ENCODE measurements around the gene LMX1B.

The LMX1B gene

DNA sequence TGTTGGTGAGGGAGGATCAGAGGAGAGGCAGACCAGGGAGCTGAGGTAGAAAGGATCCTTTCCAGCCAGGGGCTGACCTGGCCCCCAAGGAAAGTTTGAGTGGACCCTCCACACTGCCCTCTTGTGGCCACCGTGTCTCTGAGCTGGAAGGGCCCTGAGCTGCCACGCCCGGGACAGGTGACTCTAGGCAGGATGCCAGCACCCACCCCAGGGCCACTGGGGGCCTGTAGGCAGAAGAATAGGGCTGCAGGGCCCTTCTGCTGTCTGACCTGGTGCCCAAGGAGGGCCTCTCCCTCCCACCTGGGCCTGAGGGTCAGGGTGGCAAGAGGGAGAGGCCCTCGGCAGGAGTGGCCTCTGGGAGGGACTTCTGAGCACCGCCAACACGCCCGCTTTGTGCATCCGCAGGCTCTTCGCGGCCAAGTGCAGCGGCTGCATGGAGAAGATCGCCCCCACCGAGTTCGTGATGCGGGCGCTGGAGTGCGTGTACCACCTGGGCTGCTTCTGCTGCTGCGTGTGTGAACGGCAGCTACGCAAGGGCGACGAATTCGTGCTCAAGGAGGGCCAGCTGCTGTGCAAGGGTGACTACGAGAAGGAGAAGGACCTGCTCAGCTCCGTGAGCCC is 76.8 kb downstream of the LMX1B start:
- 57% methylated on average over 24 of the region's 25 CpGs for WGBS (ENCODE audit: insufficient coverage)
- ChIA-PET CTCF (interaction anchor here (0.6 to 3.3 kb wide), 28 partner anchors 9 to 191 kb away, joined by 3 to 24 read pairs (median 5); no protein-coding TSS in a partner anchor), POLR2A (no interaction called here)
- peak; percentile 36 to 64 (median 52) for DNase-seq
- no peaks in the 10 kb centered on the region for H3K4me1 ChIP-seq (ENCODE audit: control extremely low read depth in 1 of 4, control insufficient read depth in 4 of 4, insufficient read depth in 4 of 4, low read length in 3 of 4)
- H3K27ac ChIP-seq (ENCODE audit: insufficient read depth in 1 of 2, low read depth in 1 of 2, low read length in 2 of 2, poor library complexity in 1 of 2, severe bottlenecking in 2 of 2) = no peak overlapping the region
- H3K36me3 ChIP-seq (ENCODE audit: control insufficient read depth in 4 of 4, insufficient read depth in 4 of 4, low read length in 3 of 4) = no peaks in the 10 kb centered on the region
- peaks cover 3 to 54% (median 11%) of the 10 kb centered on the region in 5 experiments for H3K27me3 ChIP-seq (replicated peaks in 2 of 5; ENCODE audit: control insufficient read depth in 4 of 5, insufficient read depth in 5 of 5, low read length in 4 of 5)
- H3K9me3 ChIP-seq (ENCODE audit: control extremely low read depth in 1 of 5, control insufficient read depth in 4 of 5, insufficient read depth in 2 of 5, low read depth in 1 of 5, low read length in 4 of 5) = no peaks in the 10 kb centered on the region
- H3K4me3 ChIP-seq (ENCODE audit: control insufficient read depth in 1 of 7, extremely low read depth in 1 of 7, insufficient read depth in 4 of 7, low read depth in 2 of 7, low read length in 6 of 7) = no peak overlapping the region

GRCh38 chr9:126692041-126692758 is 78.5 kb downstream of the LMX1B start:
- POLR2A ChIA-PET = no interaction called here
- Histone ChIP-seq H3K36me3 (ENCODE audit: control insufficient read depth in 4 of 4, insufficient read depth in 4 of 4, low read length in 3 of 4) (no peaks in the 10 kb centered on the region), H3K27ac (ENCODE audit: insufficient read depth in 1 of 2, low read depth in 1 of 2, low read length in 2 of 2, poor library complexity in 1 of 2, severe bottlenecking in 2 of 2) (no peak overlapping the region), H3K27me3 (replicated peaks in 2 of 5; ENCODE audit: control insufficient read depth in 4 of 5, insufficient read depth in 5 of 5, low read length in 4 of 5) (peaks cover 0 to 38% (median 2%) of the 10 kb centered on the region in 5 experiments), H3K9me3 (ENCODE audit: control extremely low read depth in 1 of 5, control insufficient read depth in 4 of 5, insufficient read depth in 2 of 5, low read depth in 1 of 5, low read length in 4 of 5) (no peaks in the 10 kb centered on the region), H3K4me1 (ENCODE audit: control extremely low read depth in 1 of 4, control insufficient read depth in 4 of 4, insufficient read depth in 4 of 4, low read length in 3 of 4) (no peaks in the 10 kb centered on the region), H3K4me3 (ENCODE audit: control insufficient read depth in 1 of 7, extremely low read depth in 1 of 7, insufficient read depth in 4 of 7, low read depth in 2 of 7, low read length in 6 of 7) (no peak overlapping the region)
- over 99% methylated on average over 15 of the region's 20 CpGs for WGBS (ENCODE audit: insufficient coverage)
- CTCF ChIA-PET = interaction anchor here (0.6 to 3.0 kb wide), 2 partner anchors 14 to 135 kb away, joined by 3 to 24 read pairs; no protein-coding TSS in a partner anchor
- no peak for DNase-seq

DNA sequence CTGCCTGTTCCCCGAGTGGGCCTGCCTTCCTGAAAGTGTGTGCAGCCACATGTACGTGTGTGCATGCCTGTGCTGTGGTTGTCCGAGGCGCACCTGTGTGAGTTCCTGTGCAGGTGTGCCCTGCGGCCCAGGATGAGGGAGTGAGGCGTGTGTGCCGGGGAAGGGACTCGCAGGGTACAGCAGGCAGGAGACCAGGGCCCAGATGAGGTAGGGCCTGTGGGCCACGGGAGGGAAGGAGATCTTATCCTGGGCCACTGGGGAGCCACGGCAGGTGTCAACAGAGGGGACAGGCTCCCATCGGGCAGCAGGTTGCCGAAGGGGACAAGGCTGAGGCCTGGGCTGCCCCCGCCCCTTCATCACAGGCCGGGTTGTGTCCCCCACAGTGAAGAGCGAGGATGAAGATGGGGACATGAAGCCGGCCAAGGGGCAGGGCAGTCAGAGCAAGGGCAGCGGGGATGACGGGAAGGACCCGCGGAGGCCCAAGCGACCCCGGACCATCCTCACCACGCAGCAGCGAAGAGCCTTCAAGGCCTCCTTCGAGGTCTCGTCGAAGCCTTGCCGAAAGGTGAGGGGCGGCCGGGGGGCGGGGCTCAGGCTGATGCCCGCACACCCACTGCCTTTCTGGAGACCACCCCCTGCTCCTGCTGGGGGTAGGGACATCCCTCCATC is 79.2 kb downstream of the LMX1B start:
- H3K36me3 ChIP-seq (ENCODE audit: control insufficient read depth in 4 of 4, insufficient read depth in 4 of 4, low read length in 3 of 4) = no peaks in the 10 kb centered on the region
- peaks cover 0 to 31% (median 2%) of the 10 kb centered on the region in 5 experiments for H3K27me3 ChIP-seq (replicated peaks in 2 of 5; ENCODE audit: control insufficient read depth in 4 of 5, insufficient read depth in 5 of 5, low read length in 4 of 5)
- no peaks in the 10 kb centered on the region for H3K4me1 ChIP-seq (ENCODE audit: control extremely low read depth in 1 of 4, control insufficient read depth in 4 of 4, insufficient read depth in 4 of 4, low read length in 3 of 4)
- no peak for DNase-seq
- POLR2A ChIA-PET = no interaction called here
- 94% methylated on average over 28 of the region's 32 CpGs for WGBS (ENCODE audit: insufficient coverage)
- no peak overlapping the region for H3K27ac ChIP-seq (ENCODE audit: insufficient read depth in 1 of 2, low read depth in 1 of 2, low read length in 2 of 2, poor library complexity in 1 of 2, severe bottlenecking in 2 of 2)
- CTCF ChIA-PET = interaction anchor here (2.0 kb wide), 1 partner anchor 10 kb away, joined by 8 read pairs; no protein-coding TSS in a partner anchor
- H3K9me3 ChIP-seq (ENCODE audit: control extremely low read depth in 1 of 5, control insufficient read depth in 4 of 5, insufficient read depth in 2 of 5, low read depth in 1 of 5, low read length in 4 of 5) = no peaks in the 10 kb centered on the region
- no peak overlapping the region for H3K4me3 ChIP-seq (ENCODE audit: control insufficient read depth in 1 of 7, extremely low read depth in 1 of 7, insufficient read depth in 4 of 7, low read depth in 2 of 7, low read length in 6 of 7)

DNA sequence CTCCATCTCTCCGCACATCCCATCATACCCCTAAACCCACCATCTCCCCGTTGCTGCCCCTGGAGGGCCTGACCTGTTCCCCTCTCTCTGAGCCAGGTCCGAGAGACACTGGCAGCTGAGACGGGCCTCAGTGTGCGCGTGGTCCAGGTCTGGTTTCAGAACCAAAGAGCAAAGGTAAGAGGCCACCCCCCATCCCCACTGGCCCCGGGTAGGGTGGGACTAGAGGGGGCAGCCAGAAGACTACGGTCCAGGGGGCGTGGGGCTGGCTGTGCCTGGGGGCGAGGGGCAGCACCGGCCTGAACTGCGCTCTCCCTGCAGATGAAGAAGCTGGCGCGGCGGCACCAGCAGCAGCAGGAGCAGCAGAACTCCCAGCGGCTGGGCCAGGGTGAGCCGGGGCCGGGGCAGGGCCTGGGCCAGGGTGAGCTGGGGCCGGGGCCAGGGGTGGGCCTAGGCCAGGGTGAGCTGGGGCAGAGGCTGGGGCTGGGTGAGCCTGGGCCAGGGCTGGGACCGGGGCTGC is 79.8 kb downstream of the LMX1B start:
- H3K9me3 ChIP-seq (ENCODE audit: control extremely low read depth in 1 of 5, control insufficient read depth in 4 of 5, insufficient read depth in 2 of 5, low read depth in 1 of 5, low read length in 4 of 5) = no peaks in the 10 kb centered on the region
- WGBS (ENCODE audit: insufficient coverage) = 98% methylated on average over 16 of the region's 20 CpGs
- ChIA-PET POLR2A (no interaction called here), CTCF (interaction anchor here (1.1 to 2.0 kb wide), 2 partner anchors 10 to 15 kb away, joined by 3 to 8 read pairs; no protein-coding TSS in a partner anchor)
- H3K27me3 ChIP-seq (replicated peaks in 2 of 5; ENCODE audit: control insufficient read depth in 4 of 5, insufficient read depth in 5 of 5, low read length in 4 of 5) = peaks cover 0 to 25% (median 2%) of the 10 kb centered on the region in 5 experiments
- no peaks in the 10 kb centered on the region for H3K4me1 ChIP-seq (ENCODE audit: control extremely low read depth in 1 of 4, control insufficient read depth in 4 of 4, insufficient read depth in 4 of 4, low read length in 3 of 4)
- no peak overlapping the region for H3K27ac ChIP-seq (ENCODE audit: insufficient read depth in 1 of 2, low read depth in 1 of 2, low read length in 2 of 2, poor library complexity in 1 of 2, severe bottlenecking in 2 of 2)
- H3K4me3 ChIP-seq (ENCODE audit: control insufficient read depth in 1 of 7, extremely low read depth in 1 of 7, insufficient read depth in 4 of 7, low read depth in 2 of 7, low read length in 6 of 7) = no peak overlapping the region
- no peak for DNase-seq
- H3K36me3 ChIP-seq (ENCODE audit: control insufficient read depth in 4 of 4, insufficient read depth in 4 of 4, low read length in 3 of 4) = no peaks in the 10 kb centered on the region

- Histone ChIP-seq H3K27ac (ENCODE audit: insufficient read depth in 1 of 2, low read depth in 1 of 2, low read length in 2 of 2, poor library complexity in 1 of 2, severe bottlenecking in 2 of 2) (no peak overlapping the region), H3K4me1 (ENCODE audit: control extremely low read depth in 1 of 4, control insufficient read depth in 4 of 4, insufficient read depth in 4 of 4, low read length in 3 of 4) (no peaks in the 10 kb centered on the region), H3K9me3 (ENCODE audit: control extremely low read depth in 1 of 5, control insufficient read depth in 4 of 5, insufficient read depth in 2 of 5, low read depth in 1 of 5, low read length in 4 of 5) (no peaks in the 10 kb centered on the region), H3K27me3 (replicated peaks in 2 of 5; ENCODE audit: control insufficient read depth in 4 of 5, insufficient read depth in 5 of 5, low read length in 4 of 5) (peaks cover 0 to 15% (median 2%) of the 10 kb centered on the region in 5 experiments), H3K4me3 (ENCODE audit: control insufficient read depth in 1 of 7, extremely low read depth in 1 of 7, insufficient read depth in 4 of 7, low read depth in 2 of 7, low read length in 6 of 7) (no peak overlapping the region), H3K36me3 (ENCODE audit: control insufficient read depth in 4 of 4, insufficient read depth in 4 of 4, low read length in 3 of 4) (no peaks in the 10 kb centered on the region)
- no peak for DNase-seq
- POLR2A ChIA-PET = no interaction called here
- WGBS (ENCODE audit: insufficient coverage) = 86% methylated on average over 10 of the region's 11 CpGs
- CTCF ChIA-PET = interaction anchor here (0.7 to 2.0 kb wide), 5 partner anchors 9 to 160 kb away, joined by 3 to 8 read pairs (median 4); no protein-coding TSS in a partner anchor
Observed at GRCh38 chr9:126694206-126695081, 80.7 kb downstream of the LMX1B start.

DNA sequence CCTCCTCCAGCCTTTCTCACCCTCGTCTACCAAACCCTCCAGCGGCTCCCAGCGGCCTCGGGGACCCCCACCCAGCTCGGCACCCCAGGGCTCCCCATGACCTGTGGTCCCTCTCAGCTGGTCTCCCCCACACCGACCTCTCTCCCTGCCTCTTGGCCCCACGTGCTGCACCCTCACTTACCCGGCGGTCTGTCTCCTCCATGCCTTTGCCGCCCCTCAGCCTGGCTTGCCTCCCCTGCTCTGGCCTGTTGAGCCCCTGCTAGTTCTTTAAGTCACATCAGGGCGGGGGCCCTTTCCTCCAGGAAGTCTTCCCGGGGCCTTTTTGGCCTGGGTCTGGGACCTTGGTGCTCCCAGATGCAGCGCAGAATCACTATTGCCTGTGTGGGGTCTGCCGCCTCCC is 81.5 kb downstream of the LMX1B start:
- Histone ChIP-seq H3K27ac (ENCODE audit: insufficient read depth in 1 of 2, low read depth in 1 of 2, low read length in 2 of 2, poor library complexity in 1 of 2, severe bottlenecking in 2 of 2) (no peak overlapping the region), H3K4me3 (ENCODE audit: control insufficient read depth in 1 of 7, extremely low read depth in 1 of 7, insufficient read depth in 4 of 7, low read depth in 2 of 7, low read length in 6 of 7) (no peak overlapping the region), H3K9me3 (ENCODE audit: control extremely low read depth in 1 of 5, control insufficient read depth in 4 of 5, insufficient read depth in 2 of 5, low read depth in 1 of 5, low read length in 4 of 5) (no peaks in the 10 kb centered on the region), H3K36me3 (ENCODE audit: control insufficient read depth in 4 of 4, insufficient read depth in 4 of 4, low read length in 3 of 4) (no peaks in the 10 kb centered on the region), H3K27me3 (replicated peaks in 2 of 5; ENCODE audit: control insufficient read depth in 4 of 5, insufficient read depth in 5 of 5, low read length in 4 of 5) (peaks cover 0 to 9% (median 1%) of the 10 kb centered on the region in 5 experiments), H3K4me1 (ENCODE audit: control extremely low read depth in 1 of 4, control insufficient read depth in 4 of 4, insufficient read depth in 4 of 4, low read length in 3 of 4) (no peaks in the 10 kb centered on the region)
- CTCF ChIA-PET = interaction anchor here (1.2 to 1.5 kb wide), 2 partner anchors 11 to 83 kb away, joined by 4 to 6 read pairs; no protein-coding TSS in a partner anchor
- POLR2A ChIA-PET = no interaction called here
- 75% methylated on average over 10 of the region's 14 CpGs for WGBS (ENCODE audit: insufficient coverage)
- DNase-seq = no peak

All from common myeloid progenitor, CD34-positive (primary cell).